Adipocyte (in vitro differentiated cells): Measurements from ENCODE around the gene TMX2.
"Not testable (repeated sequence)": the region's sequence is repeated elsewhere in the genome, so short reads cannot be mapped to it uniquely, and the experiment has no call there.

Experiments
- DNase-seq: peaks from one replicate; pipeline ENCODE4 v3.0.0-alpha.2; 2015; ENCODE audit warnings: low read depth
- H3K27me3 ChIP-seq: replicated peaks from 2 replicates; pipeline ENCODE4 v1.7.0; 2013; ENCODE audit warnings: mild to moderate bottlenecking, low read length, moderate library complexity; ENCODE audit not compliant: control insufficient read depth, insufficient read depth
- H3K36me3 ChIP-seq: 2 replicates; pipeline ENCODE4 v1.7.0; 2013; ENCODE audit warnings: low read length, mild to moderate bottlenecking, moderate library complexity; ENCODE audit not compliant: control insufficient read depth, insufficient read depth, severe bottlenecking
- H3K4me1 ChIP-seq: 2 replicates; pipeline ENCODE4 v1.7.0; 2013; ENCODE audit warnings: mild to moderate bottlenecking, low read length, moderate library complexity; ENCODE audit not compliant: control insufficient read depth, insufficient read depth
- H3K4me3 ChIP-seq: 2 replicates; pipeline ENCODE4 v1.7.0; 2013; ENCODE audit warnings: mild to moderate bottlenecking, low read length, moderate library complexity
- H3K9ac ChIP-seq: 2 replicates; pipeline ENCODE4 v1.7.0; 2013; ENCODE audit warnings: mild to moderate bottlenecking, low read length, moderate library complexity
- H3K9me3 ChIP-seq: 2 replicates; pipeline ENCODE4 v1.7.0; 2013; ENCODE audit warnings: mild to moderate bottlenecking, low read length, moderate library complexity; ENCODE audit not compliant: control insufficient read depth

The TMX2 gene

DNA sequence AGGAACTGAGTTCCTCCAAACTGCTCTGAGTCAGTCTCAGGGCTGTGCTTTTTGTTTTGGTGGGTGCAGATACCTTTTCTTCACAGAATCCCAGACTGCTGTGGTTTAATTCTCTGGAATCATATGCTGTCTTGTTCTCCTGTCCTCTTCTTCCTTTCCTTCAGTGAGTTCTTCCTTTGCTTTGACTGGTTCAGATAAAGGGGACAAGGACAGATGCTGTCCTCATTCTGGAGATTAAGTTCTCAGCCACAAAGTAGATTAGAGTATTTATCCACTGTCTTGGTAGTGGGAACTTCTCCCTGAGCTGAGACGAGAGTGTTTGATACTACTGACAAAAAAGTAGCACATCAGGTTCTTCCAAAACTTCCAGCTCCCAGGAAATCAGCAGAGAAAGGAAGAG is 31.2 kb upstream of the TMX2 start:
- DNase-seq: no peak
- Histone ChIP-seq H3K9me3 (no peaks in the 10 kb centered on the region), H3K4me1 (peaks cover 23% of the 10 kb centered on the region), H3K36me3 (peaks cover 48% of the 10 kb centered on the region), H3K4me3 (no peak overlapping the region), H3K9ac (no peak overlapping the region), H3K27me3 (no peaks in the 10 kb centered on the region)

GRCh38 chr11:57690474-57690873 is 21.9 kb upstream of the TMX2 start:
- H3K4me3 ChIP-seq, H3K4me1 ChIP-seq, DNase-seq, H3K9ac ChIP-seq, H3K9me3 ChIP-seq, H3K27me3 ChIP-seq: not testable (repeated sequence)
- peaks cover 85% of the 10 kb centered on the region for H3K36me3 ChIP-seq

GRCh38 chr11:57698843-57699365 is 13.5 kb upstream of the TMX2 start:
- H3K4me3 ChIP-seq: no peak overlapping the region
- H3K4me1 ChIP-seq: peaks cover 12% of the 10 kb centered on the region
- no peak overlapping the region for H3K9ac ChIP-seq
- DNase-seq: no peak
- H3K9me3 ChIP-seq: no peaks in the 10 kb centered on the region
- H3K36me3 ChIP-seq: peaks cover 86% of the 10 kb centered on the region
- H3K27me3 ChIP-seq: no peaks in the 10 kb centered on the region

DNA sequence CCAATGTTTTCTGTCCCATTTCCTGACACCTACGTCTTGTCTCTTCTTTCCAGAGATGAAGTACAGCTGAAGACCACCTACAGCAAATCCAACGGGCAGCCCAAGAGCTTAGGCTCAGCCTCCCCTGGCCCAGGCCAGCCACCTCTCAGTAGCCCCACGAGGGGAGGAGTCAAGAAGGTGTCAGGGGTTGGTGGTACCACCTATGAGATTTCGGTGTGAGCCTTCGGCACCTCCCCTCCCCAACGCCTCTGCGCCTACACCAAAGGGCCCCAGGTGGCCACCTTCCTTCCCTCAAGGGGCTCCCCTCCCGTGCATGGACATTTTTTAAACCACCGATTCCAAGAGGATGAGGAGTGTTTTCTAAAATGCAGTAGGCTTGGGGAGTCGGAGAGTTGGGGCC is 12.6 kb upstream of the TMX2 start:
- no peak for DNase-seq
- H3K36me3 ChIP-seq: peaks cover 86% of the 10 kb centered on the region
- H3K9ac ChIP-seq: no peak overlapping the region
- peaks cover 16% of the 10 kb centered on the region for H3K4me1 ChIP-seq
- H3K9me3 ChIP-seq: no peaks in the 10 kb centered on the region
- H3K27me3 ChIP-seq: no peaks in the 10 kb centered on the region
- H3K4me3 ChIP-seq: no peak overlapping the region

DNA sequence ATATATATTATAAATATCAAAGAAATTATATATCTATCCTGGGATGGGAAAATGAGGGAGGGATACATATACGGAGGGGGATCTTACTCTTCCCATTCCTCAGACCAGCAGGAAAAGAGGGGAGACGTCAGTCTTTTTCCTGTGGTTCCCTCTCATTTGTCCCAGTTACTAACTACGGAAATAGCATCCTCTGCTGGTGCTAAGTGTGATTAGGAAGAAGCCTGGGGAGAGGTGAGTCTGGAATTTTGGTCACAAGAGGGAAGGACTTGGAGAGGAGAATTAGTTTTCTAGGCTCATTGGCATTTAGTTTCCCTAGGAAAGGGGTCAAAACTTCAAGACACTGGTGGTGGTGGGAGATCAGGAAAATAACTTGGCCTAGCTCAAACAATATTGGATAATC is 12.0 kb upstream of the TMX2 start:
- Histone ChIP-seq H3K36me3 (peaks cover 83% of the 10 kb centered on the region), H3K4me3 (no peak overlapping the region), H3K27me3 (no peaks in the 10 kb centered on the region), H3K9me3 (no peaks in the 10 kb centered on the region), H3K4me1 (peaks cover 16% of the 10 kb centered on the region), H3K9ac (no peak overlapping the region)
- DNase-seq: no peak

DNA sequence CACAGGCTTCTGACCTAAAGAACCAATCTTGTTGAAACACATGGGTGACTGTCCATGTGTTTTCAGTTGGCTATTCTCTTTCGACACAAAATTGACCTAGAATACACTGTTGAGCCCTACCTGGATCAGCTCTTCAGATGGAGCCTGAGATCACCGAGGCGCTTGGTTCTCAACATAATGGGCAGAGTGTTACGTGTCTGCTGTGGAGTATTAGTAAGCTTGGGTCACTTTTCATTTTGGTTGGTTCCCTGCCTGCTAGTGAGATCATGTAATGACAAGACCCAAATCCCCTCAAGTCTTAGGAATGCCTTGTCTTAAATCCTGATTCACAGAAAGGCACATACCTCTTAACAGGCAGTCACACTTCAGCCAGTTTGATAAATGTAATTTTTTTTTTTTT is 9.1 kb upstream of the TMX2 start:
- Histone ChIP-seq H3K9ac (no peak overlapping the region), H3K9me3 (no peaks in the 10 kb centered on the region), H3K4me3 (no peak overlapping the region), H3K4me1 (peaks cover 16% of the 10 kb centered on the region), H3K36me3 (peaks cover 61% of the 10 kb centered on the region), H3K27me3 (no peaks in the 10 kb centered on the region)
- no peak for DNase-seq

- H3K9ac ChIP-seq: no peak overlapping the region
- H3K27me3 ChIP-seq: no peaks in the 10 kb centered on the region
- peaks cover 16% of the 10 kb centered on the region for H3K4me1 ChIP-seq
- H3K4me3 ChIP-seq: no peak overlapping the region
- peaks cover 45% of the 10 kb centered on the region for H3K36me3 ChIP-seq
- no peaks in the 10 kb centered on the region for H3K9me3 ChIP-seq
- no peak for DNase-seq
Observed at GRCh38 chr11:57704932-57705331, 7.5 kb upstream of the TMX2 start.

DNA sequence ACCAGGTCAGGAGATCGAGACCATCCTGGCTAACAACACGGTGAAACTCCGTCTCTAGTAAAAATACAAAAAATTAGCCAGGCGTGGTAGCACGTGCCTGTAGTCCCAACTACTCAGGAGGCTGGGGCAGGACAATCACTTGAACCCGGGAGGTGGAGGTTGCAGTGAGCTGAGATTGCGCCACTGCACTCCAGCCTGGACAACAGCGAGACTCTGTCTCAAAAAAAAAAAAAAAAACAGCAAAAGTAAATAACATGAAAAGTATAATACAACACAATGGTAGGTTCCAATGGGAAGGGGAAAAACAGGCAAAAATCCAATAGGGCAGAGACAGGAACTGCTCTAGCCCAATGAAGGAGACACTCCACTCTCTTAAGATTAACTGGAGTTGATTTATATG is 7.0 kb upstream of the TMX2 start:
- not testable (repeated sequence) for H3K9me3 ChIP-seq, H3K27me3 ChIP-seq, H3K9ac ChIP-seq, H3K4me3 ChIP-seq, DNase-seq
- Histone ChIP-seq H3K4me1 (peaks cover 16% of the 10 kb centered on the region), H3K36me3 (peaks cover 41% of the 10 kb centered on the region)

- peaks cover 5% of the 10 kb centered on the region for H3K36me3 ChIP-seq
- H3K4me3 ChIP-seq: no peak overlapping the region
- H3K9ac ChIP-seq: no peak overlapping the region
- DNase-seq: peak; percentile 9
- H3K9me3 ChIP-seq: no peaks in the 10 kb centered on the region
- peaks cover 23% of the 10 kb centered on the region for H3K4me1 ChIP-seq
- no peaks in the 10 kb centered on the region for H3K27me3 ChIP-seq
Observed at GRCh38 chr11:57709802-57710367, 2.5 kb upstream of the TMX2 start.

DNA sequence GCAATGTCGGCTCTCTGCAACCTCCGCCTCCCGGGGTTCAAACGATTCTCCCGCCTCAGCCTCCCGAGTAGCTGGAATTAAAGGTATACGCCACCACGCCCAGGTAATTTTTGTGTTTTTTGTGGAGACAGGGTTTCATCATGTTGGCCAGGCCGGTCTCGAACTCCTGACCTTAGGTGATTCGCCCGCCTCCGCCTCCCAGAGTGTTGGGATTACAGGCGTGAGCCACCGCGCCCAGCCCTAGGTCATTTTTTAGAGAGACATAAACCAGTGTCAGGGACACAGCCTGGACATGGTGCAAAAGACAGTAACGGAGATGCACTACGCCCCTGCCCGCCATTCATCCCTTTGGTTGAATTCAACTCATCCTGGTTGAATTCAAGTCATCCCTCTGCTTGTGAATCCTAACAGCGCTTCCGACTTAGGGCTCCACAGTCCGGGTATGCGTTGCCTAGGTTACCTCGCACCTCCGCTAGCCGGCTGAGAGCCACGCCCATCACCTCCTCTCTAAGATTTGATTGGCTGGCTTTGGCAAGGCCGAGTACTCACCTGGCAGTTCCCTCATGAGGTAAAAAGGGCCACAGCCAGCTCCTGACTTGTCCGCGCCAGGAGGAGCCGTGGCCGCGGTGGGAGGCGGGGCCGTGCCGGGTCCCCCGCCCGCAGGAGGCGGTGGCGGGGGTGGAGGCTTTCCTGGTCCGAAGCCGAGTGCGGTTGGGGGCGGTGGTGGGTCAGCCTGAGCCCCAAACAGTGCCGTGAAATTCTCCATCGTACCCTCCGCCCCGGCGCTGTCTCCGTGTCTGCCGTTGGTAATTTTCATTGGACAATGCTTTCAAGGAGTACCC is 758 bp upstream of the TMX2 start, which contains the start of gene MED19:
MED19 (minus strand) TSS at position 802 of the 842 bp plus-strand sequence; CDS start at position 766, 36 bp downstream.
- Histone ChIP-seq H3K27me3 (no peaks in the 10 kb centered on the region), H3K9me3 (no peaks in the 10 kb centered on the region), H3K4me3 (peak within 1 kb of the TSS; percentile 99), H3K36me3 (peaks cover under 1% of the 10 kb centered on the region), H3K4me1 (peaks cover 23% of the 10 kb centered on the region), H3K9ac (peak within 1 kb of the TSS; percentile 98)
- peak; percentile 77 for DNase-seq

DNA sequence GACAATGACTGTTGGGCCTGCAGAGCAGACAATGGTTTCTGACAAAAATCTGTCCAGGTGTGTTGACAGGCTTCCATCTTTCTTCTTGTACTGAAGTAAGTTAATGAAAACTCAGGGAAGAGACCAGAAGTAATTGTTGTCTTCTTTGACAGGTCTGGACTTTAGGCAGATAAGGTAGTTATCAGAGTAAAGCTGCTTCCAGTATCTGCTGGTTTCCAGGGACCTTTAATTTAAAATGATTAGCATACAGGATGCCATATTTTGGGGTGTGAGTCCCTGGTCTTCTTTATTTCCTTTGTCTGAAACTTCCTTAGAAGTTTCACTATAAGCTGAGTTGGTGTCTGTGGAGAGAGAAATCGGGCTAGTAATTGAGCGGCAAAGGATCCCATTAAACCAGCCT is 1.4 kb downstream of the TMX2 start:
- Histone ChIP-seq H3K4me1 (peaks cover 23% of the 10 kb centered on the region), H3K4me3 (peak overlapping the region; percentile 99), H3K9ac (peak overlapping the region; percentile 98), H3K27me3 (no peaks in the 10 kb centered on the region), H3K9me3 (no peaks in the 10 kb centered on the region), H3K36me3 (no peaks in the 10 kb centered on the region)
- no peak for DNase-seq
